Retinal pigment epithelial cell (primary cell): Measurements from ENCODE around the gene WWTR1.

Source experiments
- DNase-seq: peaks from one replicate; pipeline ENCODE4 v3.0.0-alpha.2; 2010; ENCODE audit warnings: low read depth
- H3K4me3 ChIP-seq: 2 replicates; pipeline ENCODE4 v1.5.1; 2011; ENCODE audit warnings: mild to moderate bottlenecking, low read length, control low read depth, moderate library complexity
- TF ChIP-seq, protein P1 (sequence below): conservative IDR thresholded peaks from 2 replicates; pipeline ENCODE4 v1.5.1; 2011; ENCODE audit warnings: low read depth, low read length, control low read depth, inconsistent platforms

Gene WWTR1

DNA sequence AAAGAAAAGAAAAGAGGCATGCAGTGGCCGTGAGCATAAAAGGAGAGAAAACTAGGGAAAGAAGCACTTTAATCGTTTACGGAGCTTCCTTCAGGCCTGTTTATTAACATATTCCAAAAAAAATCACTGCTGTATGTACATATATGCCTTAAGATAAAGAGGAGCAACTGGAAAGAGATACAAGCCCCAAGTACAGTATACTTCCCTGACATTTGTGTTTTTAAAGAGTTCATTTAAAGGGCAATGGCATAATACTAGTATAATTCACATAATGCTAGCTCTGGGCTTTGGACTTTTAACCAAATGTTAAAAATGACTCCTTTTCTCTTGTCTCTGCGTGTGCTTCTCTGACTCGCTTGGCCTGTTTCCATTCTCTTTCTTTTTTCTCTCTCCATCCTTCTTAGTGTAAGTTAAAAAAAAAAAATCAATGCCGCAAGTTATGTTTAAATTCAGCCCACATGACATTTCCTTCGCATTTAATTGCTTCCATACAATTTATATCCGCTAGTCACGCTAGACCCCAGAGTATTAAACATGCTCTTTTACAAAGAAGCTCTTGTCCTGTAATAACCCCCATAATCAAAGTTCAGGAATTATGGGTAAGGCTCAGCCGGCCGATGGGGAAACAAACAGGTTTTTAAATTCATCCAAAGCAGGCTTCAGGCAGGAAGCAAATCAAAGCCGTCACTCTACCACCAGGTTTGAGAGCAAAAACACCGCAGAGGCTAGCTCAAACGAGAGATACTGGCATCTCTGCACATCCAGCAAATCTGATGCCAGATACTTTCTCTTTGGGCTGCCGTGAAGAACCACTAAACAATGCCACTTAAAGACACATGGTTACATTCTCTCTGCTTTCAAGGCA, 19.4 kb downstream of the WWTR1 start:
- peak overlapping the region; percentile 28 for H3K4me3 ChIP-seq

GRCh38 chr3:149635396-149635795, 22.4 kb downstream of the WWTR1 start:
- no peak for DNase-seq
- H3K4me3 ChIP-seq = no peak overlapping the region
- TF ChIP-seq, protein P1, sequence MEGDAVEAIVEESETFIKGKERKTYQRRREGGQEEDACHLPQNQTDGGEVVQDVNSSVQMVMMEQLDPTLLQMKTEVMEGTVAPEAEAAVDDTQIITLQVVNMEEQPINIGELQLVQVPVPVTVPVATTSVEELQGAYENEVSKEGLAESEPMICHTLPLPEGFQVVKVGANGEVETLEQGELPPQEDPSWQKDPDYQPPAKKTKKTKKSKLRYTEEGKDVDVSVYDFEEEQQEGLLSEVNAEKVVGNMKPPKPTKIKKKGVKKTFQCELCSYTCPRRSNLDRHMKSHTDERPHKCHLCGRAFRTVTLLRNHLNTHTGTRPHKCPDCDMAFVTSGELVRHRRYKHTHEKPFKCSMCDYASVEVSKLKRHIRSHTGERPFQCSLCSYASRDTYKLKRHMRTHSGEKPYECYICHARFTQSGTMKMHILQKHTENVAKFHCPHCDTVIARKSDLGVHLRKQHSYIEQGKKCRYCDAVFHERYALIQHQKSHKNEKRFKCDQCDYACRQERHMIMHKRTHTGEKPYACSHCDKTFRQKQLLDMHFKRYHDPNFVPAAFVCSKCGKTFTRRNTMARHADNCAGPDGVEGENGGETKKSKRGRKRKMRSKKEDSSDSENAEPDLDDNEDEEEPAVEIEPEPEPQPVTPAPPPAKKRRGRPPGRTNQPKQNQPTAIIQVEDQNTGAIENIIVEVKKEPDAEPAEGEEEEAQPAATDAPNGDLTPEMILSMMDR = no peak

More for the DNA sequence above, 19.4 kb downstream of the WWTR1 start:
- TF ChIP-seq, protein P1 = no peak
- DNase-seq = peak; percentile 58

DNA sequence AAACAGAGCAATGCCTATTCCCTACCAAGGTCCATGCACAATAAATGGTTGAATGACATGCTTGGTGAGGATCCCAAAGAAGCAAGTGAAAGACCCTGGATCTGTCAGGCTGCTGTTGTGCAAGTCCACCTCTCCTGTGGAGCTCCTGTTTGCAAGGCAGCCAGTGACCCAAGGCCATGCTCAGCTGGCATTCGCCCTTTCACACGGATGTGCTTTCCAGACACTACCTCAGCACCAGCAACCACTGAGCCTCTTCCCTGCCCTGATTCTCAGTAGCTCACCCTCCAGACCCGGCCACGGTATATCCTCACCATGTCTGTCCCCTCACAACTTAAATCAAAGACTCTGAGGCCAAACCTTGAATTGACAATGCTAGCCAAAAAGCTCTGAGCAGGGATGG, 23.3 kb downstream of the WWTR1 start:
- TF ChIP-seq, protein P1 = no peak
- H3K4me3 ChIP-seq = no peak overlapping the region
- no peak for DNase-seq

- no peak overlapping the region for H3K4me3 ChIP-seq
- TF ChIP-seq, protein P1 = no peak
- DNase-seq = peak; percentile 51
Observed at GRCh38 chr3:149634072-149634471, 23.8 kb downstream of the WWTR1 start.

DNA sequence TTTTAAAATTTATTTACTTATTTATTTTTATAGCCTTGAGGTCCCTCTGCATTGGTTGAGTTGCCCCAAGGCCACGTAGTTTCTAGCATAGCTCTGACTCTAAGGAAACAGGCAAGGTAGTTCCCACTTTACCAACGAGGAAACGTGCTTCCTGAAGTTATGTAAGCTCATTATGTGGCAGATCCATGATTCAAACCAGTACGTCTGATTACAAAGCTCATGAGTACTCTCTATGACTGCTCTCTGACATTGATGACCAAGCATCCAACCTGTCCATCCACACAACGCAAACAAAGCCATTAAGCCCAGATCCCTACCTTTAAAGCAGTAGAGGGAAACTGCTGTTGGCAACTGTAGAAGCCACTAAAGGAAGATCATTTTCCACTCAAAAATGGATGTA, 25.6 kb downstream of the WWTR1 start:
- DNase-seq = no peak
- TF ChIP-seq, protein P1 = no peak
- no peak overlapping the region for H3K4me3 ChIP-seq

DNA sequence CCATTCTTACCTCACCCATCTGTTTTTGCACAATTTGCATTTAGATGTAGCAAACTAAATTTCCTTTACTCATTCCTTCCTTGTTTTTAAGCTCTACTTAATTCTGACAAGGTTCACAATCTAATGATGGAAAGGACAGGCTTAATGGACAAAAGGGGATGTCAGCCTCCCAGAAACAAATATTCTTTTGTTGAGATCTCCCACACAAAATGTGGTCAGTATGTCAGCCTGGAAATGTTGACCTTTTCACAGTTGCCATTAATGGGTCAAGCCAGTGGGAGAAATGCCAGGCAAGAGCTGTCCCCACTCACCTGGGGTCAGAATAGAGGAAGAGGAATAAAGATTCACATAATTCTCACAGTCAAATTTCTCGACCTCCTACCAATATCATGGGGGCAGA, 27.0 kb downstream of the WWTR1 start:
- TF ChIP-seq, protein P1 = no peak
- no peak for DNase-seq

More for the DNA sequence above, 27.0 kb downstream of the WWTR1 start:
- H3K4me3 ChIP-seq = no peak overlapping the region
